Epidermal melanocyte (primary cell): Measurements from ENCODE around the gene REM1.
"Not testable (repeated sequence)": the region's sequence is repeated elsewhere in the genome, so short reads cannot be mapped to it uniquely, and the experiment has no call there.

Source experiments
- DNase-seq: peaks from one replicate; pipeline ENCODE4 v3.0.0; 2011; ENCODE audit warnings: low spot score; ENCODE audit not compliant: insufficient read length

REM1 gene

GRCh38 chr20:31484001-31484400 lies 8.9 kb downstream of the REM1 start:
- no peak for DNase-seq

- no peak for DNase-seq
These were observed 10.6 kb downstream of the REM1 start for GRCh38 chr20:31485450-31486339.

GRCh38 chr20:31488115-31488514 lies 13.0 kb downstream of the REM1 start:
- DNase-seq = no peak

- DNase-seq = no peak
These were observed 14.1 kb downstream of the REM1 start for GRCh38 chr20:31489152-31489551.

- DNase-seq = no peak
These were observed 15.7 kb downstream of the REM1 start for GRCh38 chr20:31490752-31491151.

- DNase-seq = no peak
These were observed 19.0 kb downstream of the REM1 start for GRCh38 chr20:31494131-31494530.

- DNase-seq = no peak
These were observed 21.7 kb downstream of the REM1 start for GRCh38 chr20:31496761-31497295.

- no peak for DNase-seq
These were observed 22.9 kb downstream of the REM1 start for GRCh38 chr20:31497838-31498540.

GRCh38 chr20:31500527-31500926 lies 25.4 kb downstream of the REM1 start:
- DNase-seq = no peak

- DNase-seq = peak; percentile 57
These were observed 28.0 kb downstream of the REM1 start for GRCh38 chr20:31502884-31503673.

- no peak for DNase-seq
These were observed 30.8 kb downstream of the REM1 start for GRCh38 chr20:31505903-31506302.

- no peak for DNase-seq
These were observed 33.6 kb downstream of the REM1 start for GRCh38 chr20:31508517-31509244.

GRCh38 chr20:31514154-31515071 lies 39.3 kb downstream of the REM1 start, which contains the start of gene HM13:
TSS of gene HM13 (plus strand) at chr20:31514442. CDS start at chr20:31514552, 110 bp downstream.
- peak; percentile 85 for DNase-seq

GRCh38 chr20:31515072-31515774 lies 40.1 kb downstream of the REM1 start:
- no peak for DNase-seq

GRCh38 chr20:31515775-31516107 lies 40.7 kb downstream of the REM1 start:
- no peak for DNase-seq

GRCh38 chr20:31516166-31516565 lies 41.1 kb downstream of the REM1 start:
- no peak for DNase-seq

- DNase-seq = no peak
These were observed 41.6 kb downstream of the REM1 start for GRCh38 chr20:31516651-31517050.

GRCh38 chr20:31517373-31517772 lies 42.3 kb downstream of the REM1 start:
- DNase-seq = peak; percentile 35

- not testable (repeated sequence) for DNase-seq
These were observed 46.2 kb downstream of the REM1 start for GRCh38 chr20:31521267-31521666.
